GM23338 (cell line): ENCODE results near the gene OLFML3.

ENCODE experiments used
- CREB1 ChIP-seq: fragments of 250-450 bp; sonication (Bioruptor Pico); IDR thresholded peaks from 2 replicates; pipeline ENCODE4 v1.5.0; 2020; ENCODE audit warnings: low read depth, mild to moderate bottlenecking, moderate library complexity
- CTCF ChIP-seq, 2 experiments: fragments of 200-600 bp in 1 of 2; sonication (generic) in 1 of 2; conservative IDR thresholded peaks; 2 replicates each; pipeline versions ENCODE4 v1.5.1 to v1.6.1; 2016 to 2017; ENCODE audit warnings: antibody characterized with exemption in 2 of 2, low read depth in 2 of 2, mild to moderate bottlenecking in 2 of 2, moderate library complexity in 1 of 2
- ETS1 ChIP-seq: IDR thresholded peaks from 2 replicates; pipeline ENCODE4 v1.6.1; 2016; ENCODE audit warnings: antibody characterized with exemption
- EZH2 ChIP-seq: fragments of 200-600 bp; sonication (generic); IDR thresholded peaks from one replicate; pipeline ENCODE4 v1.8.0; 2017; ENCODE audit warnings: antibody characterized with exemption, mild to moderate bottlenecking, low read depth; ENCODE audit not compliant: unreplicated experiment
- EZH2phosphoT487 ChIP-seq: fragments of 200-600 bp; sonication (generic); IDR thresholded peaks from one replicate; pipeline ENCODE4 v1.8.1; 2018; ENCODE audit warnings: antibody characterized with exemption; ENCODE audit not compliant: unreplicated experiment
- JUNB ChIP-seq: IDR thresholded peaks from one replicate; pipeline ENCODE4 v1.6.1; 2016; ENCODE audit warnings: antibody characterized with exemption; ENCODE audit not compliant: unreplicated experiment
- POLR2AphosphoS5 ChIP-seq: IDR thresholded peaks from 2 replicates; pipeline ENCODE4 v1.6.1; 2016; ENCODE audit warnings: antibody characterized with exemption, low read depth
- REST ChIP-seq: IDR thresholded peaks from one replicate; pipeline ENCODE4 v1.6.1; 2018; ENCODE audit warnings: antibody characterized with exemption; ENCODE audit not compliant: unreplicated experiment
- STAT1 ChIP-seq: IDR thresholded peaks from one replicate; pipeline ENCODE4 v1.6.1; 2016; ENCODE audit warnings: antibody characterized with exemption; ENCODE audit not compliant: unreplicated experiment

- TF ChIP-seq CTCF (conservative IDR thresholded peaks at IDR 0.05; ENCODE audit: low read depth in 2 of 2) (no peak), EZH2phosphoT487 (no peak), EZH2 (no peak), CREB1 (CRISPR knock-in tag) (no peak), POLR2AphosphoS5 (no peak), JUNB (no peak), STAT1 (no peak), ETS1 (no peak), REST (no peak)
Measured at GRCh38 chr1:113993766-113994165, 14.5 kb downstream of the OLFML3 start.
